ENCODE measurements around the gene PLAAT1.

PLAAT1 gene

DNA sequence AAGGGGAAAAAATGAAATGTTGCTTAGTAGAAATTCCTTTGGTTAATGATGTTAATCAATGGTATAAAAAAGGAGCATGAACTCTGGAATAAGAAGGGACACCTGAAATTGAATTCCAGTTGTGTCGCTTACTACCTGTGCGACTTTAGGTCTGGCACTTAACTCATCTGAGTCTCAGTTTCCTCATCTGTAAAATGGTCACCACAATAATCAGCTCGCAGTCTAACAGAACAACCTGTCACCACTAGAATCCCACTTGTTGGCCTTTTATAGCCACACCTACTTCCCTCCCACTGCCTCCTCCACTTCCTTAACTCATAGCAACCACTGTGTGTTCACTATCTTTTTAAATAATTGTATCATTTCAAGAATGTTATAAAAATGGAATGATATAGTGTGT, 2.5 kb downstream of the PLAAT1 start:
- no peaks in the 10 kb centered on the region for H3K9me2 ChIP-seq (replicated peaks; ENCODE audit: low read depth, low read length)
- TF ChIP-seq EZH2phosphoT487 (IDR thresholded peaks at IDR 0.05; ENCODE audit: borderline replicate concordance): no peak
- TF ChIP-seq, protein P1, sequence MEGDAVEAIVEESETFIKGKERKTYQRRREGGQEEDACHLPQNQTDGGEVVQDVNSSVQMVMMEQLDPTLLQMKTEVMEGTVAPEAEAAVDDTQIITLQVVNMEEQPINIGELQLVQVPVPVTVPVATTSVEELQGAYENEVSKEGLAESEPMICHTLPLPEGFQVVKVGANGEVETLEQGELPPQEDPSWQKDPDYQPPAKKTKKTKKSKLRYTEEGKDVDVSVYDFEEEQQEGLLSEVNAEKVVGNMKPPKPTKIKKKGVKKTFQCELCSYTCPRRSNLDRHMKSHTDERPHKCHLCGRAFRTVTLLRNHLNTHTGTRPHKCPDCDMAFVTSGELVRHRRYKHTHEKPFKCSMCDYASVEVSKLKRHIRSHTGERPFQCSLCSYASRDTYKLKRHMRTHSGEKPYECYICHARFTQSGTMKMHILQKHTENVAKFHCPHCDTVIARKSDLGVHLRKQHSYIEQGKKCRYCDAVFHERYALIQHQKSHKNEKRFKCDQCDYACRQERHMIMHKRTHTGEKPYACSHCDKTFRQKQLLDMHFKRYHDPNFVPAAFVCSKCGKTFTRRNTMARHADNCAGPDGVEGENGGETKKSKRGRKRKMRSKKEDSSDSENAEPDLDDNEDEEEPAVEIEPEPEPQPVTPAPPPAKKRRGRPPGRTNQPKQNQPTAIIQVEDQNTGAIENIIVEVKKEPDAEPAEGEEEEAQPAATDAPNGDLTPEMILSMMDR (conservative IDR thresholded peaks at IDR 0.05; ENCODE audit: low read length): no peak
- H4K20me1 ChIP-seq (ENCODE audit: insufficient read depth, low read length, poor library complexity, severe bottlenecking): no peaks in the 10 kb centered on the region
- H3K36me3 ChIP-seq (ENCODE audit: insufficient read depth, low read length): no peaks in the 10 kb centered on the region
- no peak overlapping the region for H3K9ac ChIP-seq (ENCODE audit: low read depth, low read length, poor library complexity, severe bottlenecking)
- no peak overlapping the region for H3K4me3 ChIP-seq (ENCODE audit: low read length, poor library complexity, severe bottlenecking)
- no peak overlapping the region for H3K4me2 ChIP-seq (ENCODE audit: low read depth, low read length, poor library complexity, severe bottlenecking)
- H2AFZ ChIP-seq (ENCODE audit: low read length): no peak overlapping the region
- no peaks in the 10 kb centered on the region for H3K27me3 ChIP-seq (ENCODE audit: insufficient read depth, low read length, poor library complexity, severe bottlenecking)
- no peaks in the 10 kb centered on the region for H3K79me2 ChIP-seq (ENCODE audit: insufficient read depth, low read length)
- H3F3A ChIP-seq (ENCODE audit: low read depth): no peaks in the 10 kb centered on the region
- H3K4me1 ChIP-seq (ENCODE audit: insufficient read depth, low read length, poor library complexity, severe bottlenecking): no peaks in the 10 kb centered on the region
- H3K9me3 ChIP-seq (ENCODE audit: insufficient read depth, low read depth, low read length): peaks cover 7% of the 10 kb centered on the region; the same call in 1 of the 2 replicates

DNA sequence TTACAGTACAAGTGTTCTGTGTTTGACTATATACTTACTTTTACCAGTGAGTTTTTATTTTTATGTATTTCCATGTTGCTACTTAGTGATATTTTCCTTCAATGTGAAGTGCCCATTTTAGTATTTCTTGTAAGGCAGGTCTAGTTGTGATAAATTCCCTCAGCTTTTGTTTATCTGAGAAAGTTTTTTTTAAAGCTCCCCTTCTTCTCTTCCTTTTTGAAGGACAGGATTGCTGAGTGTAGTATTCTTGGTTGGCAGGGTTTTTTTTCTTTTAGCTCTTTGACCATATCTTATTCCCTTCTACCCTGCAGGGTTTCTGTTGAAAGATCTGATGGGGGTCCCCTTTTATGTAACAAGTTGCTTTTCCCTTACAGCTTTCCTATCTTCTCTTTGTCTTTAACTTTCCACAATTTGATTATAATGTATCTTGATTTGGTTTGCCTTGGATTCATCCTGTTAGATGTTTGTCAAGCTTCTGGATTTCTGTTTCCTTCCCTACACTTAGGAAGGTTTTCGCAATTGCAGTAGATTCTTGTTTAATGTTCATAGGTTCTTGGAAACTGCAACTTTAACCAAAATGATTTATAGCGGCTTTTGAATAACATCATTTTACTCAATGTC, 7.9 kb downstream of the PLAAT1 start:
- no peak overlapping the region for H3K4me3 ChIP-seq (ENCODE audit: low read length, poor library complexity, severe bottlenecking)
- no peak overlapping the region for H2AFZ ChIP-seq (ENCODE audit: low read length)
- H4K20me1 ChIP-seq (ENCODE audit: insufficient read depth, low read length, poor library complexity, severe bottlenecking): no peaks in the 10 kb centered on the region
- H3K27me3 ChIP-seq (ENCODE audit: insufficient read depth, low read length, poor library complexity, severe bottlenecking): no peaks in the 10 kb centered on the region
- H3K9me2 ChIP-seq (replicated peaks; ENCODE audit: low read depth, low read length): no peaks in the 10 kb centered on the region
- peaks cover 14% of the 10 kb centered on the region; the same call in 1 of the 2 replicates for H3K9me3 ChIP-seq (ENCODE audit: insufficient read depth, low read depth, low read length)
- no peak for TF ChIP-seq EZH2phosphoT487 (IDR thresholded peaks at IDR 0.05; ENCODE audit: borderline replicate concordance)
- TF ChIP-seq, protein P1 (conservative IDR thresholded peaks at IDR 0.05; ENCODE audit: low read length): no peak
- H3F3A ChIP-seq (ENCODE audit: low read depth): no peaks in the 10 kb centered on the region
- H3K4me2 ChIP-seq (ENCODE audit: low read depth, low read length, poor library complexity, severe bottlenecking): no peak overlapping the region
- H3K9ac ChIP-seq (ENCODE audit: low read depth, low read length, poor library complexity, severe bottlenecking): no peak overlapping the region
- no peaks in the 10 kb centered on the region for H3K4me1 ChIP-seq (ENCODE audit: insufficient read depth, low read length, poor library complexity, severe bottlenecking)
- no peaks in the 10 kb centered on the region for H3K79me2 ChIP-seq (ENCODE audit: insufficient read depth, low read length)
- H3K36me3 ChIP-seq (ENCODE audit: insufficient read depth, low read length): no peaks in the 10 kb centered on the region

DNA sequence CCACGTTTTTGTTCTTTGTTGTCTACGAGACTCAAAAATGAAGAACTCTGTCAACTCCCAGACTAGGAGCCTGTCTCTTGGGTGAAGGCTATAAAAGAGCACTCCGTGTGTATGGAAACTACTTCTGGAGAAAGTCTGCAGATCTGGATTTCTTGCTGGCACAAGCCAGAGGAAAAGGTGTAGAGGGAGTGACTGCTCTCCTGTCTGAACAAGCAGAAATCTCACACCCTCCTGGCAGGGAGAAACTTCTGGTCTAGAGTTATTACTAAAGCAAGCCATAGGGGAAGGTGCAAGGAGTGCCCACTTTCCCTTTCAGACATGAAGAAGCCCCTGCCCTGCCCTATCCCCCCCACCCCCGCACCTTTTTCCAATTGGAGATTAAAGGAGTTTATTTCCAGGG, 9.5 kb downstream of the PLAAT1 start:
- no peak overlapping the region for H3K4me2 ChIP-seq (ENCODE audit: low read depth, low read length, poor library complexity, severe bottlenecking)
- no peaks in the 10 kb centered on the region for H3F3A ChIP-seq (ENCODE audit: low read depth)
- no peaks in the 10 kb centered on the region for H3K27me3 ChIP-seq (ENCODE audit: insufficient read depth, low read length, poor library complexity, severe bottlenecking)
- TF ChIP-seq, protein P1 (conservative IDR thresholded peaks at IDR 0.05; ENCODE audit: low read length): no peak
- no peak for TF ChIP-seq EZH2phosphoT487 (IDR thresholded peaks at IDR 0.05; ENCODE audit: borderline replicate concordance)
- H3K9me2 ChIP-seq (replicated peaks; ENCODE audit: low read depth, low read length): no peaks in the 10 kb centered on the region
- no peaks in the 10 kb centered on the region for H4K20me1 ChIP-seq (ENCODE audit: insufficient read depth, low read length, poor library complexity, severe bottlenecking)
- H3K9me3 ChIP-seq (ENCODE audit: insufficient read depth, low read depth, low read length): peaks cover 14% of the 10 kb centered on the region; the same call in 1 of the 2 replicates
- no peaks in the 10 kb centered on the region for H3K4me1 ChIP-seq (ENCODE audit: insufficient read depth, low read length, poor library complexity, severe bottlenecking)
- no peak overlapping the region for H3K9ac ChIP-seq (ENCODE audit: low read depth, low read length, poor library complexity, severe bottlenecking)
- H3K79me2 ChIP-seq (ENCODE audit: insufficient read depth, low read length): no peaks in the 10 kb centered on the region
- no peak overlapping the region for H2AFZ ChIP-seq (ENCODE audit: low read length)
- H3K36me3 ChIP-seq (ENCODE audit: insufficient read depth, low read length): no peaks in the 10 kb centered on the region
- H3K4me3 ChIP-seq (ENCODE audit: low read length, poor library complexity, severe bottlenecking): no peak overlapping the region
